Activated B cell treated with CpG ODN at 0.5 μM for 24 hours (primary cell): ENCODE data around the gene TMED6. TPM values are rescaled to one million over a fixed set of nuclear protein-coding genes. Genes with fewer than 3 reads are reported as not detected.

Experiments
- ATAC-seq: fragments of 200-7000 bp; cut with Tn5 transposase; one replicate; pipeline ENCODE4 v1.10.0; 2021; ENCODE audit warnings: low read depth, mild to moderate bottlenecking, moderate library complexity
- CTCF ChIA-PET: fragments of 350-600 bp; sonication (Branson Sonifier 250); formaldehyde crosslinking; loops from one replicate; lab custom pipeline; 2021; ENCODE audit warnings: antibody characterized with exemption; lab: Charles Lee
- POLR2A ChIA-PET: fragments of 350-600 bp; sonication (Branson Sonifier 250); formaldehyde crosslinking; loops from one replicate; lab custom pipeline; 2021; ENCODE audit warnings: antibody characterized with exemption; lab: Charles Lee
- DNase-seq: peaks from one replicate; pipeline ENCODE4 v3.0.0; 2022
- H3K27ac Mint-ChIP-seq: one replicate; pipeline ENCODE4 v1.8.0; 2020; ENCODE audit warnings: mixed read lengths
- H3K27me3 Mint-ChIP-seq: one replicate; pipeline ENCODE4 v1.8.0; 2021; ENCODE audit warnings: mixed read lengths
- H3K36me3 Mint-ChIP-seq: one replicate; pipeline ENCODE4 v1.8.0; 2021; ENCODE audit warnings: low read depth, mixed read lengths
- H3K4me1 Mint-ChIP-seq: one replicate; pipeline ENCODE4 v1.8.0; 2021; ENCODE audit warnings: mixed read lengths
- H3K4me3 Mint-ChIP-seq: one replicate; pipeline ENCODE4 v1.8.0; 2020; ENCODE audit warnings: mild to moderate bottlenecking, mixed read lengths
- H3K9me3 Mint-ChIP-seq: one replicate; pipeline ENCODE4 v1.8.0; 2020; ENCODE audit warnings: mixed read lengths
- CTCF ChIP-seq: fragments of 200-600 bp; IDR thresholded peaks from one replicate; pipeline ENCODE4 v1.8.0; 2022; ENCODE audit warnings: antibody characterized with exemption, mild to moderate bottlenecking
- intact Hi-C: fragments of 100-400 bp; cut with micrococcal nuclease; formaldehyde crosslinking; loops from one replicate; pipeline ENCODE4 v1.15.1; 2024
- total RNA-seq: library from RNA; stranded (reverse); gene quantifications from 2 replicates; pipeline ENCODE4 v1.2.3, GENCODE V29; 2022

Gene TMED6
- total RNA-seq, 1 donor from 2014 or later, result 2.0 TPM

- Mint-ChIP-seq H3K4me1 (peaks cover 27% of the 10 kb centered on the region), H3K36me3 (peaks cover 48% of the 10 kb centered on the region), H3K9me3 (no peaks in the 10 kb centered on the region), H3K4me3 (peak overlapping the region; percentile 65), H3K27me3 (no peaks in the 10 kb centered on the region), H3K27ac (no peak overlapping the region)
- ChIA-PET POLR2A (interaction anchor here (1.4 kb wide), 1 partner anchor 14 kb away, joined by 4 read pairs; no protein-coding TSS in a partner anchor), CTCF (no interaction called here)
- intact Hi-C loops, result loop anchor here (10.0 kb wide), 1 partner anchor 1211 kb away; the partner anchor contains the start of genes COG4 and SF3B3
- DNase-seq (no peak), ATAC-seq (no peak)
- TF ChIP-seq CTCF, result no peak
Measured at GRCh38 chr16:69313469-69313868, 38.1 kb downstream of the TMED6 start.

- H3K36me3 Mint-ChIP-seq, result peaks cover 36% of the 10 kb centered on the region
- CTCF ChIA-PET, result interaction anchor here (1.2 to 1.4 kb wide), 2 partner anchors 18 to 27 kb away, joined by 5 read pairs; partner anchors contain the start of genes COG8, NIP7 and PDF
- POLR2A ChIA-PET, result interaction anchor here (0.6 to 2.6 kb wide), 5 partner anchors 12 to 179 kb away, joined by 3 to 11 read pairs (median 5); partner anchors contain the start of genes NIP7 and PDF
- ATAC-seq (peak; percentile 33), DNase-seq (no peak)
- H3K4me3 Mint-ChIP-seq, result peak overlapping the region; percentile 98
- no peak for TF ChIP-seq CTCF
- no peaks in the 10 kb centered on the region for H3K27me3 Mint-ChIP-seq
- peak overlapping the region; percentile 91 for H3K27ac Mint-ChIP-seq
- H3K9me3 Mint-ChIP-seq, result no peaks in the 10 kb centered on the region
- intact Hi-C loops, result loop anchor here (1.0 to 10.0 kb wide), 7 partner anchors 19 to 1213 kb away; partner anchors contain the start of genes COG4, COG8, NFAT5 and NIP7
- peaks cover 27% of the 10 kb centered on the region for H3K4me1 Mint-ChIP-seq
Measured at GRCh38 chr16:69311533-69312387, 39.8 kb downstream of the TMED6 start.

- H3K27ac Mint-ChIP-seq, result peak within 1 kb of the TSS; percentile 91
- intact Hi-C loops, result loop anchor here (1.0 to 10.0 kb wide), 7 partner anchors 19 to 1214 kb away; partner anchors contain the start of genes COG4, COG8, NFAT5 and NIP7
- ATAC-seq, result peak; percentile 98
- H3K36me3 Mint-ChIP-seq, result peaks cover 28% of the 10 kb centered on the region
- DNase-seq, result peak; percentile 99
- H3K4me3 Mint-ChIP-seq, result peak within 1 kb of the TSS; percentile 98
- no peak for TF ChIP-seq CTCF
- CTCF ChIA-PET, result interaction anchor here (1.0 kb wide), 1 partner anchor 19 kb away, joined by 3 read pairs; no protein-coding TSS in a partner anchor
- H3K9me3 Mint-ChIP-seq, result no peaks in the 10 kb centered on the region
- POLR2A ChIA-PET, result interaction anchor here (0.5 to 2.6 kb wide), 6 partner anchors 14 to 178 kb away, joined by 3 to 11 read pairs (median 6); partner anchors contain the start of genes COG8, NIP7 and PDF
- peaks cover 27% of the 10 kb centered on the region for H3K4me1 Mint-ChIP-seq
- H3K27me3 Mint-ChIP-seq, result no peaks in the 10 kb centered on the region
Measured at GRCh38 chr16:69310653-69311532, 40.7 kb downstream of the TMED6 start, which contains the start of gene VPS4A. TSS of gene VPS4A (plus strand) at chr16:69311350. CDS start at chr16:69311512, 162 bp downstream.

DNA sequence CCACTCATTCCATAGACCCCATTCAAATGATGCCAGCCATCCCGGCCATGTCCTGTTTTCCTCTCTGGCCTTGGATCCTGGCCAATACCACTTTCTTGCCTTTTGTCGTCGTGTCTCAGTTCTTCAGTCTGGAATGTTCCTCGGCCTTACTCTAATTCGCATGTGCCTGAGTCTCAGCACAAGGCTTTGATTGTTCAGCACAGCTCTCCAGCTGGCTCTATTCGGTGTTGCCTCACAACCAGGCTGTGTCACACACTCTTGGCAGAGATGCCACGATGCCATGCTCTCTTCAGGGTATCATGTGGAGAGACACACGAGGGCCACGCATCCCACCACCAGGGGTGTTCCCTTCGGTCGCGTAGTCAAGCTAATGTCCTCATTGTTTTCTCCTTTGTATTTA lies 42.3 kb downstream of the TMED6 start:
- H3K4me1 Mint-ChIP-seq, result peaks cover 24% of the 10 kb centered on the region
- TF ChIP-seq CTCF, result no peak
- no peaks in the 10 kb centered on the region for H3K27me3 Mint-ChIP-seq
- no peak for DNase-seq
- peak overlapping the region; percentile 21 for H3K4me3 Mint-ChIP-seq
- peaks cover 14% of the 10 kb centered on the region for H3K36me3 Mint-ChIP-seq
- ChIA-PET POLR2A (no interaction called here), CTCF (interaction anchor here (1.0 kb wide), 1 partner anchor 35 kb away, joined by 3 read pairs; no protein-coding TSS in a partner anchor)
- no peak for ATAC-seq
- peak overlapping the region; percentile 5 for H3K27ac Mint-ChIP-seq
- intact Hi-C loops, result no loop called here
- no peaks in the 10 kb centered on the region for H3K9me3 Mint-ChIP-seq
